NCI-H2171 treated with DMSO at 0.1 percent for 48 hours (cell line): ENCODE measurements around the gene BPNT1.
"Not testable (repeated sequence)": the region's sequence is repeated elsewhere in the genome, so short reads cannot be mapped to it uniquely, and the experiment has no call there.

Source experiments
- DNase-seq: peaks from one replicate; lab custom pipeline; 2025; lab: John Stamatoyannopoulos, UW

The BPNT1 gene

GRCh38 chr1:220089650-220090556 is at the start of gene BPNT1:
Gene BPNT1 (minus strand): TSS chr1:220089788. CDS start chr1:220079846, 9,942 bp downstream.
- DNase-seq: peak; percentile 93

GRCh38 chr1:220137019-220137786 is 47.6 kb upstream of the BPNT1 start:
- no peak for DNase-seq

GRCh38 chr1:220135755-220136154 is 46.2 kb upstream of the BPNT1 start:
- DNase-seq: no peak

GRCh38 chr1:220129479-220130210 is 40.1 kb upstream of the BPNT1 start:
- no peak for DNase-seq

- no peak for DNase-seq
These were observed 37.5 kb upstream of the BPNT1 start for GRCh38 chr1:220127076-220127475.

GRCh38 chr1:220124542-220124941 is 35.0 kb upstream of the BPNT1 start:
- no peak for DNase-seq

- DNase-seq: no peak
These were observed 34.3 kb upstream of the BPNT1 start for GRCh38 chr1:220123889-220124288.

- DNase-seq: no peak
These were observed 33.5 kb upstream of the BPNT1 start for GRCh38 chr1:220123066-220123465.

GRCh38 chr1:220121791-220122530 is 32.4 kb upstream of the BPNT1 start:
- DNase-seq: no peak

- no peak for DNase-seq
These were observed 29.5 kb upstream of the BPNT1 start for GRCh38 chr1:220119043-220119512.

GRCh38 chr1:220113136-220113695 is 23.6 kb upstream of the BPNT1 start:
- DNase-seq: peak; percentile 22

GRCh38 chr1:220112600-220112999 is 23.0 kb upstream of the BPNT1 start:
- DNase-seq: not testable (repeated sequence)

GRCh38 chr1:220110473-220110872 is 20.9 kb upstream of the BPNT1 start:
- DNase-seq: not testable (repeated sequence)

GRCh38 chr1:220099826-220100225 is 10.2 kb upstream of the BPNT1 start:
- no peak for DNase-seq

GRCh38 chr1:220094016-220094911 is 4.7 kb upstream of the BPNT1 start, which contains the start of gene IARS2:
Gene IARS2 (plus strand): TSS chr1:220094132. CDS start chr1:220094217, 85 bp downstream.
- peak; percentile 85 for DNase-seq

- no peak for DNase-seq
These were observed 3.9 kb upstream of the BPNT1 start for GRCh38 chr1:220093361-220094015.

GRCh38 chr1:220092694-220093093 is 3.1 kb upstream of the BPNT1 start:
- no peak for DNase-seq

- not testable (repeated sequence) for DNase-seq
These were observed 3.3 kb downstream of the BPNT1 start for GRCh38 chr1:220086261-220086686.

- DNase-seq: no peak
These were observed 5.1 kb downstream of the BPNT1 start for GRCh38 chr1:220084460-220084859.
